H9 (cell line): Measurements from ENCODE around the gene CCDC40. TPM values are rescaled to one million over a fixed set of nuclear protein-coding genes. Genes with fewer than 3 reads are reported as not detected.

Source experiments
- DNase-seq: peaks from one replicate; pipeline ENCODE4 v3.0.0-alpha.2; 2017
- H2AFZ ChIP-seq: one replicate; pipeline ENCODE4 v1.6.1; 2013; ENCODE audit warnings: mild to moderate bottlenecking, low read length, control low read depth, moderate library complexity
- H2AK5ac ChIP-seq: 2 replicates; pipeline ENCODE4 v1.6.1; 2013; ENCODE audit warnings: low read length, control low read depth, mixed read lengths; ENCODE audit not compliant: insufficient read length
- H2BK120ac ChIP-seq: one replicate; pipeline ENCODE4 v1.6.1; 2013; ENCODE audit warnings: low read depth, mild to moderate bottlenecking, low read length, control low read depth, inconsistent platforms; ENCODE audit not compliant: poor library complexity, severe bottlenecking
- H2BK12ac ChIP-seq: 2 replicates; pipeline ENCODE4 v1.6.1; 2013; ENCODE audit warnings: low read length, control low read depth, mixed read lengths, low read depth; ENCODE audit not compliant: insufficient read length
- H2BK15ac ChIP-seq: 2 replicates; pipeline ENCODE4 v1.6.1; 2013; ENCODE audit warnings: low read depth, low read length, control low read depth
- H2BK20ac ChIP-seq: one replicate; pipeline ENCODE4 v1.6.1; 2013; ENCODE audit warnings: low read depth, mild to moderate bottlenecking, low read length, control low read depth, inconsistent platforms; ENCODE audit not compliant: poor library complexity, severe bottlenecking
- H2BK5ac ChIP-seq: 2 replicates; pipeline ENCODE4 v1.6.1; 2013; ENCODE audit warnings: low read length, control low read depth, mixed read lengths; ENCODE audit not compliant: insufficient read length
- H3K14ac ChIP-seq: 2 replicates; pipeline ENCODE4 v1.6.1; 2013; ENCODE audit warnings: low read length, control low read depth; ENCODE audit not compliant: insufficient read depth
- H3K18ac ChIP-seq: 2 replicates; pipeline ENCODE4 v1.6.1; 2013; ENCODE audit warnings: low read depth, mild to moderate bottlenecking, mixed read lengths, low read length, control low read depth; ENCODE audit not compliant: insufficient read length
- H3K23ac ChIP-seq: 2 replicates; pipeline ENCODE4 v1.6.1; 2013; ENCODE audit warnings: low read length, control low read depth, mixed read lengths, low read depth; ENCODE audit not compliant: insufficient read length
- H3K23me2 ChIP-seq: 2 replicates; pipeline ENCODE4 v1.6.1; 2013; ENCODE audit warnings: low read depth, mild to moderate bottlenecking, mixed read lengths, low read length, control low read depth; ENCODE audit not compliant: insufficient read length, poor library complexity, severe bottlenecking
- H3K27ac ChIP-seq: 2 replicates; pipeline ENCODE4 v1.5.1; 2013; ENCODE audit warnings: low read length, control low read depth, mixed read lengths, low read depth; ENCODE audit not compliant: insufficient read length
- H3K27me3 ChIP-seq: 2 replicates; pipeline ENCODE4 v1.6.1; 2013; ENCODE audit warnings: low read length, control low read depth, inconsistent platforms; ENCODE audit not compliant: insufficient read depth
- H3K4ac ChIP-seq: 2 replicates; pipeline ENCODE4 v1.6.1; 2013; ENCODE audit warnings: low read depth, mild to moderate bottlenecking, control low read depth, inconsistent platforms, low read length, moderate library complexity
- H3K4me1 ChIP-seq: 2 replicates; pipeline ENCODE4 v1.6.1; 2013; ENCODE audit warnings: low read length, control low read depth, inconsistent platforms; ENCODE audit not compliant: insufficient read depth
- H3K4me2 ChIP-seq: 2 replicates; pipeline ENCODE4 v1.6.1; 2013; ENCODE audit warnings: low read length, control low read depth, mixed read lengths; ENCODE audit not compliant: insufficient read length, insufficient read depth
- H3K56ac ChIP-seq: 2 replicates; pipeline ENCODE4 v1.6.1; 2013; ENCODE audit warnings: low read depth, mild to moderate bottlenecking, mixed read lengths, low read length, control low read depth; ENCODE audit not compliant: insufficient read length
- H3K79me1 ChIP-seq: 2 replicates; pipeline ENCODE4 v1.6.1; 2013; ENCODE audit warnings: low read depth, mild to moderate bottlenecking, moderate library complexity, low read length, control low read depth, inconsistent platforms; ENCODE audit not compliant: insufficient read depth, poor library complexity, severe bottlenecking
- H3K79me2 ChIP-seq: 2 replicates; pipeline ENCODE4 v1.6.1; 2013; ENCODE audit warnings: low read length, control low read depth, inconsistent platforms; ENCODE audit not compliant: insufficient read depth
- H3K9ac ChIP-seq: 2 replicates; pipeline ENCODE4 v1.6.1; 2013; ENCODE audit warnings: low read length, control low read depth, mixed read lengths; ENCODE audit not compliant: insufficient read length; ENCODE audit errors: extremely low read depth
- H3K9me3 ChIP-seq: one replicate; pipeline ENCODE4 v1.6.1; 2013; ENCODE audit warnings: low read depth, low read length, inconsistent platforms; ENCODE audit not compliant: control insufficient read depth
- H3T11ph ChIP-seq: one replicate; pipeline ENCODE4 v1.6.1; 2013; ENCODE audit warnings: mild to moderate bottlenecking, low read length, control low read depth, inconsistent platforms
- H4K20me1 ChIP-seq: one replicate; pipeline ENCODE4 v1.6.1; 2013; ENCODE audit not compliant: control insufficient read depth, insufficient read length, insufficient read depth
- H4K5ac ChIP-seq: 2 replicates; pipeline ENCODE4 v1.6.1; 2013; ENCODE audit warnings: low read depth, mild to moderate bottlenecking, mixed read lengths, low read length, control low read depth; ENCODE audit not compliant: insufficient read length
- H4K8ac ChIP-seq: replicated peaks from 2 replicates; pipeline ENCODE4 v1.6.1; 2013; ENCODE audit warnings: low read length, control low read depth, mixed read lengths, low read depth; ENCODE audit not compliant: insufficient read length
- H4K91ac ChIP-seq: 2 replicates; pipeline ENCODE4 v1.6.1; 2013; ENCODE audit warnings: low read depth, mild to moderate bottlenecking, moderate library complexity, mixed read lengths, low read length, control low read depth; ENCODE audit not compliant: insufficient read length
- H3K27ac Mint-ChIP-seq, 3 experiments: 2 replicates in 2 of 3; 3 replicates in 1 of 3; pipeline ENCODE4 v1.8.0; 2020 to 2021; ENCODE audit warnings: mixed read lengths in 3 of 3, mild to moderate bottlenecking in 1 of 3, moderate library complexity in 1 of 3
- H3K27me3 Mint-ChIP-seq: 2 replicates; pipeline ENCODE4 v1.8.0; 2021; ENCODE audit warnings: low read depth, mild to moderate bottlenecking, moderate library complexity, mixed read lengths
- H3K36me3 Mint-ChIP-seq, 3 experiments: 2 replicates in 2 of 3; 3 replicates in 1 of 3; pipeline ENCODE4 v1.8.0; 2020 to 2021; ENCODE audit warnings: low read depth in 3 of 3, mixed read lengths in 3 of 3; ENCODE audit not compliant: insufficient read depth in 1 of 3
- H3K4me1 Mint-ChIP-seq, 2 experiments: 2 replicates each; pipeline ENCODE4 v1.8.0; 2020; ENCODE audit warnings: mixed read lengths in 2 of 2
- H3K4me3 Mint-ChIP-seq, 2 experiments: 2 replicates in 1 of 2; 3 replicates in 1 of 2; pipeline ENCODE4 v1.8.0; 2020 to 2021; ENCODE audit warnings: mild to moderate bottlenecking in 2 of 2, mixed read lengths in 2 of 2, moderate library complexity in 1 of 2
- H3K9me3 Mint-ChIP-seq, 2 experiments: 2 replicates in 1 of 2; 3 replicates in 1 of 2; pipeline ENCODE4 v1.8.0; 2020; ENCODE audit warnings: mild to moderate bottlenecking in 2 of 2, mixed read lengths in 2 of 2, moderate library complexity in 1 of 2
- CTCF ChIP-seq: fragments of 200-600 bp; sonication (generic); conservative IDR thresholded peaks from 3 replicates; pipeline ENCODE4 v1.8.0; 2021; ENCODE audit warnings: antibody characterized with exemption, mild to moderate bottlenecking
- WGBS: extraction: QIAGEN DNeasy Blood & Tissue Kit; methylation state at CpG from one replicate; pipeline ENCODE4 v1.1.7; 2013; ENCODE audit warnings: missing lambda C conversion rate, low lambda C conversion rate, mixed read lengths; ENCODE audit not compliant: insufficient read length; ENCODE audit errors: extremely low coverage; 5-methylcytosine and 5-hydroxymethylcytosine counted together
- total RNA-seq: library from RNA; stranded (reverse); gene quantifications from 2 replicates; pipeline ENCODE4 v1.2.1, GENCODE V29; 2021

CCDC40 gene
- total RNA-seq, 1 experiment from 2014 or later: 8.9 TPM

- no peak overlapping the region for H2BK120ac ChIP-seq
- no peak overlapping the region for H3K18ac ChIP-seq
- H2BK20ac ChIP-seq: no peak overlapping the region
- H2BK5ac ChIP-seq: no peak overlapping the region
- H3K27ac ChIP-seq: no peak overlapping the region
- H2BK12ac ChIP-seq: no peak overlapping the region
- no peak overlapping the region for H2BK15ac ChIP-seq
- H3K9me3 ChIP-seq: no peaks in the 10 kb centered on the region
- H3K4me1 ChIP-seq: no peaks in the 10 kb centered on the region
- H3K23ac ChIP-seq: no peak overlapping the region
- Mint-ChIP-seq H3K4me1 (peaks cover 10 to 19% of the 10 kb centered on the region in 2 experiments; a peak in 3 of 4 replicates), H3K4me3 (no peak overlapping the region), H3K36me3 (peaks cover 9 to 27% (median 10%) of the 10 kb centered on the region in 3 experiments; a peak in 5 of 7 replicates), H3K9me3 (no peaks in the 10 kb centered on the region; a peak in 1 of 5 replicates), H3K27ac (no peak overlapping the region), H3K27me3 (no peaks in the 10 kb centered on the region; the same call in 1 of the 2 replicates)
- no peak overlapping the region for H3K56ac ChIP-seq
- H3K27me3 ChIP-seq: no peaks in the 10 kb centered on the region
- TF ChIP-seq CTCF: no peak
- H2AFZ ChIP-seq: no peak overlapping the region
- H3K23me2 ChIP-seq: peaks cover 5% of the 10 kb centered on the region
- H4K20me1 ChIP-seq: no peaks in the 10 kb centered on the region
- no peak overlapping the region for H4K91ac ChIP-seq
- no peak overlapping the region for H3T11ph ChIP-seq
- H3K4ac ChIP-seq: no peak overlapping the region
- no peak for DNase-seq
- H3K79me2 ChIP-seq: peaks cover 1% of the 10 kb centered on the region; the same call in 1 of the 2 replicates
- no peak overlapping the region for H3K4me2 ChIP-seq
- H3K9ac ChIP-seq: no peak overlapping the region
- WGBS: no CpG with 5 or more reads among the region's 33 CpGs
- no peak overlapping the region for H4K5ac ChIP-seq
- H2AK5ac ChIP-seq: no peak overlapping the region
- H4K8ac ChIP-seq: no peak overlapping the region
- no peaks in the 10 kb centered on the region for H3K79me1 ChIP-seq
- no peak overlapping the region for H3K14ac ChIP-seq
Measured at GRCh38 chr17:80010283-80010858, 26.1 kb upstream of the CCDC40 start.
